NCI-H1105 treated with DMSO at 0.1 percent for 48 hours (cell line): ENCODE measurements around the gene SCEL.
A peak's percentile ranks its signal among the peaks of the same experiment; 100 is the strongest.

Source experiments
- DNase-seq: peaks from one replicate; lab custom pipeline; 2025; lab: John Stamatoyannopoulos, UW

Gene SCEL

DNA sequence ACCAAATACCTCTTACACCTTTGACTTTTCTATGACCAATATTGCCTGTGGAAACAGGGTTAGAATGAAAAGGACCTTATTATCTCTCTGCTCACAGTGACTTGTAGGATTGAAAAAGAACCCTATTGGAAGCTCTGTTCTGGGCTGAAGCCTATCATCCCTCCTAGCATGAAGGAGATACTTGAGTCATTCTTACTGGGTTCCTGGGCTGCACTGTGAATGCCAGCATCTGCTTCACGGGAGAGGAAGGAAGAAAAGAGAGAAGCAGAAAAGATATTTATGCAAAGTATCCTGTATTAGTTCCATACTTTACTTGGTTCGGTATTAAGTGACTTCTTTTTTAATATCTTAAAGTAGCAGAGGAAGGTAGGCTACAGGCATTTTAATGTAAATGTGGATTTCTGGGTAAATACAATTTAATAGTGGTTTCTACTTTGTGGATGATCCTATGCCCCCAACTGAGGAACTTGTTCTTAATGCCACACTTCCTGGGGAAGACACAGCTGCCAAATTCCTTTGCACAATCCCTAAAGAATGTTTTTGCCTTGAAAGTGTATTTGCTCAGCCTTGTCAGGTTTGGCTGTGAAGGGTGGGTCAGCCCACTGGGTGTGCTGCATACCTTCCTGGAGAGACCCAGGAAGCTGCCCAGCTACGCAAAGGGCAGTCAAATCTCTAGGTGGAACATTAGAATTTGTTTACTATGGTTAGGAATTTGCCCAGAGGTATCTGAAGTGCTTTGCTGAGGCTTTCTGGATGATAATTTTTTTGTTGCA, 13.7 kb upstream of the SCEL start:
- DNase-seq, result no peak

DNA sequence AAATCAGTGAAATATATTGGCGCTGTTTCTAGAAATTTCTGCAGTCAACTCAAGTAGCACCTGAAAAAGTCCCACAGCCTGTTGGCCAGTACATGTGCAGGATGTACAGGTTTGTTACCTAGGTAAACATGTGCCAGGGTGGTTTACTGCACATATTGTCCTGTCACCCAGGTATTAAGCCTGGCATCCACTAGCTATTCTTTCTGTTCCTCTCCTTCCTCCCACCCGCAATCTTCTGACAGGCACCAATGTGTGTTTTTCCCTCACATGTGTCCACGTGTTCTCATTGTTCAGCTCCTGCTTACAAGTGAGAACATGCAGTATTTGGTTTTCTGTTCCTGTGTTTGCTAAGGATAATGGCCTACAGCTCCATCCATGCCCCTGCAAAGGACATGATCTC, 13.1 kb upstream of the SCEL start:
- DNase-seq, result no peak

DNA sequence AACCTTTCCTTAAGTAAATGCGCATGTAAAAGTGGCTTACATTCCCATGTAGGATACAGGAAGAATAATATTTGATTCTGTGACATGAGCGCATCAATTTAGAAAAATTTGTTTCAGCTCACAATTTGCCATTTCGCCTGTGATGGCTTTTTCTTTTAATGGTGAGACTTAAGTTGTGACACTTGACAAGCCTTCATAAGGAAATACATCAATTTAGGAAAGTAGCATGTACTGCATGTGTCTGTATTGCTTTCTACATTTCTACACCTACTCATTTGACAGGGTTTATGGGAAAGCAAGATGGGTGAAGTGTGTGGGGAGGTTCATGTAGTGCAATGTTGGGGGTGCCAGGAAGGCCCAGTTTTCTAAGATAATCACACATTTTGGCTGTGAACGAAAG, 12.1 kb upstream of the SCEL start:
- DNase-seq, result no peak

DNA sequence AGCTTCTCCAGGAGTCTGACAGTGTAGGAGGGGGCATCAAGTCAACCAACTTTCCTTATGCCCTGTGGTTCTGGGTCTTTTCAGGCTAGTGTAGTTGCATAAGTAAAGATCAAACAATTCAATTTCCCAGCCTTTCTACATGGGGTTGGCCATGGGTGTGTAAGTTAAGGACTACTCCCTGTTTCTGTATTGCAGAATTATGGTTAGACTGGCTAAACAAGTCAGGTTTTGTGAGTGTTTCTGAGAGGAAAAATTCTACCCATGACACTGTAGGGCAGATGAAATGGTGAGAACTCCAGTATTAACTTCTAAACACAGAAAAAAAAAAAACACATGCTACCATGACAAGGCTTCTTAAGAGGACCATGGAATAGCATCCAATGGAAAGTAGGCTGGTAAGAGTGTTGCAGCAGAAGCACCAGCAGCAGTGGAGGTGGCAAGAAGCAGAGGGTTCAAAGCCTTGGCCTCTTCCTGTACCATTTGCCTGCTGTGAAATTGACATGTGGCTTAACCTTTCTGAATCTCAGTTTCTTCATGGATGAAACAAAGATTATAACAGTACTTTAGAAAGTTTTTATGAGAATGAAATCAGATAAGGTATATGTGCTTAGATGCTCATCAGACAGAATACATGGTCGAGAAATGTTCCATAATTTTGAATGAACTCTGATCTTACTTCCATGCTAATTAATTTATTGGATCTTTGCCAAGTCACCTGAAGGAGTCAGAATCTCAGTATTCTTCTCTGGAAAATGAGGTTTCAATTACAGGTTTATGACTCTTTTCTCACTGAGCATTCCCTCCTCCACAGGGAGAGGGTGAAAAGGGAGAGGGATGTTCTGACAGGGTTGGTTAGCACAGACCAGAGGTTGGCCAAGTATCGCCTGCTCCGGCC, 11.4 kb upstream of the SCEL start:
- no peak for DNase-seq

DNA sequence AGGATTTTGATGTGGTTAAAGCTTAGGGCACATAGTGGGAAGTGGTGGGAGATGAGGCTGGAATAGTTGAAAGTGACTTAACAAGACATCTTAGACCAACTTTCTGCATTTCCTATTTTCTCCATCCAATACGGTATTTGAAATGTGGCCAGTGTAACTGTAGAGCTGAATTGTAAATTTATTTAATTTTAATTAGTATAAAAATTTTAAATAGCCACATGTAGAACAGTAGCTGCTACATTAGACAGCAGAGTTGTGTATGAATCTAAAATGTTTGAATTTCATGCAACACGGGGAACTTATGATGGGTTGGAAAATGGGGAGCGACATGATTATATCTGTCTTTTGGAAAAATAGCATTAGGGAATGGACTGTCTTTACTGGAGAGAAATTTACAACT, 7.1 kb upstream of the SCEL start:
- DNase-seq, result no peak

DNA sequence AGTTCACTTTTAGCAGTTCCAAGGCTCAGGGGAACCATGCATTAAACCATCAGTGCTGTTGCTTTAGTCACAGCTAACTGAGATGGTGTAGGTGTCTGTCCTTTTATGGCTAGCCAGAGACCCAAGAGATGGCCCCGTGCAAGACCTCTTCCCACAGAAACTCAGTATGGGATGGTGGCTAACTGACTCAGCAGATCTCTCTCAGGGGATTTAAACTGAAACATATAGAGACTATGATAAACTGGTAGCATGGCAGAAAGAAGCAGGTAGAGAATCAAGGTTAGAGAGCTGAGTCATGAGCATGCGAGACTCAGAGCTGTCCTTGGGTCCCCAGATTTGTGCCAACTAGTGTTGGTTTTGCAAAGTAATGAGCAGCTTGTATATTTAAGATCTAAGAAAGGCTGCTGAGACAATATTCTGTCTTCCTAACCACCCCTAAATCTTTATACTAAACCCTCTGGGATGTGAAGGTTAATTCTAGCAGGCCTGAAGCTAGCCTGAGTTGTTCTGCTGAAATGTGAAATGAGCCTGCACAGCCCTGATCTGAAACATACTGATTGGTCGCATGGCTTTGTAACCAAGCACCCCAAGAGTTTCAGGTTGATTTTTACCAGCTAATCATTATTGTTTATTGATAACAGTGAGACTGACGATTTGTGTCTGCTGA, 6.5 kb upstream of the SCEL start:
- DNase-seq, result no peak

DNA sequence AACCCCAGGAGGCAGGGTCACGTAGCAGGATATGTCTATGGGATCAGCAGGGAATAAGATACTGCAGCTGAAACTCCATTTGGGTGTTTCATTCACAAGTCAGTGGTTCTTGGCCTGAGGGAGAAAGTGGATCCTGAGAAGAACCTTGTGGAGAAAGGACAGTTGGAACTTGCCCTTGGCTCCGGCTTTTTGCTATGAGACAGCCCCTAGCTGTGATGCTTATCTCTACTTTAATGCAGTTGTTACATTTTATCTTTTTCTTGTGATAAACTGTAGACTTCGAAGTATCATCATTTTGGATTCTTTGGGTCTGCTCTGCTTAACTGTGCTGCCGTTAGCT, 6.0 kb upstream of the SCEL start:
- DNase-seq, result no peak

DNA sequence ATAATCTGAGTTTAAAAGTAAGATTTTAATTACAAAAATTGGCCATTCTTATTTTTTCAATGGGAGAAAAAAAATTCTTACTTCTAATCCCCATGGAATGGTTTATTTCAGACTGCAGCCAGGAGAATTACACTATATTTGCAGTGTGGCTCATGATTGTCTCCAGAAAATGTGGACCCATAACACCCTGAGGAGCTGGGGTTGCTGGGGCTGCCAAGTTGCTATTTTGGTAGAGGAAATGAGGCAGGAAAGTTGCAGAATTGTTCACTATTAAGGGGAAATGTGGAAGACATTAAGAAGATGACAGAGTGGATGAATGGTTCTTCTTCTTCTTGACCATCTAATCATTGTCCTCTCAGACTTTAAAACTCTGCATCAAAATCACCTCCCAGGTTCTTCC, 4.6 kb upstream of the SCEL start:
- no peak for DNase-seq

DNA sequence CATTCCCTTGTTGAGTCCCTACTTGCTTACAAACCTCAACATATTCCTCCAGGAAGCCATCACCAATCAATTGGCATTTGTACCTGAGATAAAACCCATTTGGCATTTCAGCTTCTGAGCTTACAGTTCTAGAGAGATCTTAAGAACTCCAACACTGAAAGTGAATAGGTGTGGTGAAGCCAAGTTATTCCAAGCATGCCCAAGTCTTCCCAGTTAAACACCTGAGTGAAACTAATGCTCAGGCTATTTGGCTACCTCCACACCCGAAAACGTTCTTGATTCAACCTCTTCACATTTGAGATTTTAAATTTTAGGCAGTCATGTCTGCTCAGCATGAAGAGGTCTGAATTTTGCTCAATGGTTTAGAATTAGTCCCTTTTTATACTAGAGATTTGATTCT, 2.5 kb upstream of the SCEL start:
- DNase-seq, result no peak

DNA sequence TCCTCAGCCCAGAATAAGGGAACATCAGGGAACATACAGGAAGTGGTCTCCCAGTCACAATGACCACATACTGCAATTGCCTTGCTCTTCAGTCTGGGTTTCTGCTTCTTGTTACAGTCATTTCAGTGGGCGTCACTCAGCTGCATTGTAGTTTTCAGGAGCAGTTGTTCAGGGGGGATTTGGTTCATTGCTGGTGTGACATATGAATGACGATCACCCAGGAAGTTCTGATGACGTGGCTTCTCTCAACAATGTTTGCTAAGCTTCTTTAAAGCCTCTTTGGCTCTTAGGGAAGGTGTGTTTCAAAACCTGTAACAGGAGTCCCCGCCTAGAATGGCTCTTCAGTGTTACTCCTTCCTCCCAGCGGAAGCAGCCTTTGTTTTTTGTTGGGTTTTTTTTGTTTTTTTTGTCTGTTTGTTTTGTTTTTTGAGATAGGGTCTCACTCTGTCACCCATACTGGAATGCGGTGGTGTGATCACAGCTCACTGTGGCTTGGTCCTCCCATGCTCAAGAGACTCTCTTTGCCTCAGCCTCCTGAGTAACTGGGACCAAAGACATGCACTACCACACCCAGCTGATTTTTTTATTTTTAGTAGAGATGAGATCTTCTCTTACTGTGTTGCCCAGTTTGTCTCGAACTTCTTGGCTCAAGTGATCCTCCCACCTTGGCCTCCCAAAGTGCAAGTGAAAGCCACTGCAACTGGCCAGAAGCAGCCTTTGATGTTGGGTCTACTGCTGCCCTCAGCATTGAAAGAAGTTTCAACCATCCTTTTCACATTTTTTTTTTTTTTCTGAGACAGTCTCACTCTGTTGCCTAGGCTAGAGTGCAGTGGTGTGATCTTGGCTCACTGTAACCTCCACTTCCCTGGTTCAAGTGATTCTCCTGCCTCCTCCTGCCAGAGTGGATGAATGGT, 1.4 kb upstream of the SCEL start:
- DNase-seq, result no peak

DNA sequence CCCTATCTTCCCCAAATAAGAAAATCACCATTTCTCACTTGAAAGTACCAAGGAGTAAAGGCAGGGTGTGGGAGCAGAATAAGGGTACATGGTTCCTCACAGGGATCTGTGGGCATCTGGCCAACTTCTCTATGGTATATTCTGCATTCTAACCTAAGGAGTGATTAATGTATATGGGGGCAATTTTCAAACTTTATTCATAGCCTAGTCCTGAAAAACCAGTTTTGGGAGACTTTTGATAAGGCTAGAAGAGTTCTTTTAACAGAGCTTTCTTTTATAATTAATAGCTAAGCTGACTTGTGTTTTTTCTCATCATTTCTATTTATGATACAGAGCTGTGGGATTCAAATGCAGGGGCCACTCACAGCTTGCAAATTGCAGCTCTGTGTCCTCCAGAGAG, 852 bp downstream of the SCEL start:
- DNase-seq, result no peak

DNA sequence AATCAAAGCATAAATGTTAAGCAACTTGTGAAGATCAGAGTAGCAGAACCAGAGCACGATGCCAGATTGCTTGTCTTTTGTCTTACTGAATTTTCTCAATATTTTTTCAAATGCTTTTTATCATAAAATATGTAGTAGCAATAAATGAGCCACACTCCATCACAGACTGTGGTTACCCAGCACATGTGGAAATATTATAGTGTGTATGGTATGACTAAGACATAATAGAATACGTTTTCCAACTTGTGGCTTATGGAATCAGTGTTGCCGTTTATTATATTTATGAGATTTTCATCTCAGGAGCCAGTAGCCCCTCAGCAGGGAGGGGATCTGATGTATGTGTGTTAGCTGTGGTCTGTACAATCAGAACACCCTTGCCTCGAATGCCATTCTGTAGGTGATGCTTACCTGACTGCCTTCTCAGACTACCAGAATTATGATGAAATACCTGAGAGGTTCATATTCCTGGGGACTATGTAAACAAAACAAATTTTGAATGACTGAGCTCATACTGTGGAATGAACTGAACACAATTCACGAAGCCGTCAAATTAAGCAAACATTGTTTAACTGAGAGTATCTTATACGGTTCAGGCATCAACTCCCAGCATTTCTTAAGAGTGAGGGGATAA, 1.9 kb downstream of the SCEL start:
- no peak for DNase-seq

DNA sequence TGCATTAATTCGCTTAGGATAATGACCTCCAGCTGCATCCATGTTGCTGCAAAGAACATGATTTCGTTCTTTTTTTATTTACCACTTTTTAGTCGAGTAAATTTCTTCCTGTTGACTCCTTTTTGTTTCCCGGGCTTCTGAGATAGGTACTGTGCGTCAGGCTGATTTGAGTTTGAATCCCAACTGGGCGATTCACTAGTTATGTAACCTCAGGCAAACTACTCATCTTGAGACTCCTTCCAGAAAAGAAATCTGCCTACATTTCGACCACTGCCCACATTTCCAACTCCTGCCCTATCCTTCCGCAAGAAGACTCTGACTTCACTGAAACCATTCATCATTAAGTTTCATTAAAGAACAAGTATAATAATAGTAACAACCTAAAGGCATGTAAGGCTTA, 8.2 kb downstream of the SCEL start:
- DNase-seq, result no peak

DNA sequence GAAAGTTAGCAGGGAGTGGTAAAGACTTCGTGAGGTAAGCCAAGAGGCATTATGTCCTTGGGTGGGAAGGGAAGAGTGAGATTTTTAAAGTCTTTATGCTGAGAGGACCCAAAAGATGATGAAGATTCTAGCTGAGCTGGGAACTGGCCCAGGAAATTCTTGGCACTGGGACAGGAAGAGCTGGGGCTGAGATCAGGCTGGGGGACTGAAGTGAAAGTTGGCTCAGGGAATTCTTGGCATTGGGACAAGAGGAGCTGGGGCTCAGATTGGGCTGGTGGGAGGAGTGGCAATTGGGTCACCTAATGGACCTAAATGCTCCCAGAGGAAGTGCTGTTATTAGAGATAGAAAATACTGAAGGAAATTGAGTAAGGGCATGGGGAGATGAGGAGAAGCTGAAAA, 8.8 kb downstream of the SCEL start:
- peak; percentile 10 for DNase-seq

DNA sequence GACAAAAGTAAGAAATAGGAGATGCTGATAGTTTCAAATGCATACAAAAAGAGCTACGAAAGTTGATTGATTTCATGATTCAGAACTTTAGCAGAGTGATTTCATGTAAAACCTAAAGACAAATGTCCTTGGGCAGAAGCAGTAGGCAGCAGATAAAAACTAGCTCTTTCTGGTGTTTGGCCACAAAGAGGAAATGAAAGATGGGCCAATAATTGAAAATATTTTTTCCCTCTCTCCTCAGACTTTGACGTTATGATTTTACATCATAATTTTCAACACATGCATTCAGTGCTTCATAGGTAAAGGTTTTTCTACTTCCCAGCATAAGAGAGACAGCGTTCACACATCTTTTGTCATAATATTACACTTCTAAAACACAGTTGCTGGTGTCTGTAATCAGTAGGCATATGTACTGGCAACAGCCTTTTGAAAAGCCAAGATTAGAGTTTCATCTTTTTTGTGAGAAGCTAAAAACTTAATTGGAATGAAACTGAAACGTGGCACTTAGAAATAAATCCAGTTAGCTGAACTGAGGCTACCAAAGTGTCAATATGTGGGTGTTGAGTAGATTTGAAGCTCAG, 9.3 kb downstream of the SCEL start:
- DNase-seq, result no peak

DNA sequence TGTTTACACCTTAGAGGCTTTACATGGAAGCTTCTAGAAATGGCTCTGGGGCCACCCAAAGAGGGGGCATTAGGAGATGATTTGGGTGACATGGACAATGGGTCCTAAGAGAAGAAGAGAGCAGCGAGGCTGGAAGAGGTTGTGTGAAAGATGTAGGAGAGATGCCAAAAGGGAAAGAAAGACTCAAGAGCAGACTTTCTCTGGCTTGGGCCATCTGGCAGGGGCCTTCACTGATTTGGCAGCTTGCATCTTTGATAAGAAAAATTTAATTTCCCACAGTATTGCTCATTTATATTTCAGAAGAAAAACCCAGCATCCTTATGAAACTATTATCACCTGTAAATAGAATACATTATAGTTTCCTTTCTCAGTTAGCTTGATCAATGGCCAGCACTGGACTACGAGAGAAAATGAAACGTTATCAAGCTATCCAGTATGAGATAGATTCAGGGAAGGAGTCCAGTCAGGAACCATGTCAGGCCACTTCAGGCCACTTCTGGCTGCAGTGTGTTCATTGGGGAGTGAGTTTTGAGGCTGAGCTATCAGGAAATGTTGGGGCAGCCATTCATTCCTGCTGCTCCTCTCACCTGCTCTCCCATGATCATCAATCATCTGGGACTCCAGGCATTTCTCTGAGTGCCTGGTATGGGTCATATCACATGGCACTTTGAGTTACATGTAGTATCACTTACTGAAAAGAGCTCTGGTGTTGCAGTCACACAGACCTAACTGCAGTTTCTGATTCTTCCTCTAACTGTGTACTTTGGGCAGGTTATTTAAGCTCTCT, 10.3 kb downstream of the SCEL start:
- DNase-seq, result no peak

DNA sequence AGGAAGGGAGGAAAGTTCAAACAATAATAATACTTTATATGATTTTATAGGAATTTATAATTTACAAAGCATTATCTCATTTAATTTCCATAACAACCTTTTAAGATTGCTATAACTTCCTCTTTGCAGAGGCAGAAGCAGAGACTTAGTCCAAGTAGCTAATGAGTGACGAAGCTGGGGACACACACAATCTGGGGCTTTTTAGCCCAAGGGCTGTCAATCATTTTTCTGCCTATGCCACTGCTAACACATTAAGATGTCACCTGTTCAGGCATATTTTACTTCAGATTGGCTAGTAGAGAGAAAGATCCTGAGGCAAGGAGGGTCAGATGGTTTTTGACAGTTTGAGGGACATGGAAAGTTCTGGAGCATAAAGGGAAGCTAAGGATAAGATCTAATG, 12.6 kb downstream of the SCEL start:
- DNase-seq, result no peak

DNA sequence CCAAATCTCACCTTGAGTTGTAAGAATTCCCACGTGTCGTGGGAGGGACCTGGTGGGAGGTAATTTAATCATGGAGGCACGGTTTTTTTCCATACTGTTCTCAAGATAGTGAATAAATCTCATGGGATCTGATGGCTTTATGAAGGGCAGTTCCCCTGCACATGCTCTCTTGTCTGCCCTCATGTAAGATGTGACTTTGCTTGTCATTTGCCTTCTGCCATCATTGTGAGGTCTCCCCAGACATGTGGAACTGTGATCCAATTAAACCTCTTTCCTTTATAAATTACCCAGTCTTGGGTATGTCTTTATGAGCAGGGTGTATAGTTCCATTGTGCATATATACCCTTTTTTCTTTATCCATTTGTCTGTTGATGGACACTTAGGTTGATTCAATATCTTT, 13.1 kb downstream of the SCEL start:
- no peak for DNase-seq

DNA sequence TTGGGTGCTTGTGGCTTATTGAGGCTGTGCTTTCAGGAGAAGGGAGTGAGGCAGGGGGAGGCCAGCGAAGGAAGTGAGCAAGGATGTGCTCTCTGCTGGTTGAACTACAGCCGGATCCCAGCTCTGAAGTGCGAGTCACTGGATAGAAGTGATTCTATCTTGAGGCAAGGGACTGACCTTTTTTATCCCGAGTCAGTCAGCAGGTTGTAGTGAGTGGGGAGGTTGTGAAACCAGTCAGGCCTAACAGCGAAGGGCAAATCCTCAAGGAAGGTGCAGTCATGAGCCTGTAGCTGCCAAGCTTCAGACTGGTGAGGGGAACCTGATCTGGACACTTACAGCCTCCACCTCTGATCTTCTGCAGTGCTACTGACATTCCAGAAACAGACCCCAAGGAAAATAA, 18.6 kb downstream of the SCEL start:
- no peak for DNase-seq

DNA sequence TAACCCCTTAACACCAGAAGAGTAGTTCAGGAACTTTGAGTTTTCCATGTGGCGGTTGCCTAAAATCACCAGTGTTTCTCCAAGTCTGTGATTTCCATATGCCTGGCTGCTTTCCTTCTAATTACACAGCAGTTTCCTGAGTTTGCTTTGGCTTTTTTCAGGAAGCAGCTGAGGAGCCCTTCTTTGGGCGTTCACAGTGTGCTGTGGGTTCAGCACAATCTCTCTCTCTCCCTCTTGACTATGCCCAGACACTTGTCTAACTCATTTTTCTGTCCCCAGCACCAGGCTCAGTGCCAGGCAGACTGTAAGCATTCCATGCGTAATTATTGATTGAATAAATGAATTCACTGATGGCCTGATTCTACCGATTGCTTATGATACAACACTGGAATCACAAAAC, 19.7 kb downstream of the SCEL start:
- DNase-seq, result peak; percentile 13
